Lower leg skin (tissue), 3 donors: Measurements from ENCODE around the gene SLC6A2.

Source experiments
- POLR2A ChIP-seq, 2 donors: fragments of 450-650 bp; IDR thresholded peaks; one replicate each; pipeline ENCODE4 v1.6.1; 2016 to 2017; ENCODE audit warnings: antibody characterized with exemption in 2 of 2, mild to moderate bottlenecking in 1 of 2, moderate library complexity in 1 of 2
- TF ChIP-seq, protein P1 (sequence below), 3 donors: fragments of 450-650 bp; IDR thresholded peaks; one replicate each; pipeline ENCODE4 v1.5.1; 2016; ENCODE audit warnings: antibody characterized with exemption in 3 of 3, mild to moderate bottlenecking in 3 of 3, moderate library complexity in 2 of 3

DNA sequence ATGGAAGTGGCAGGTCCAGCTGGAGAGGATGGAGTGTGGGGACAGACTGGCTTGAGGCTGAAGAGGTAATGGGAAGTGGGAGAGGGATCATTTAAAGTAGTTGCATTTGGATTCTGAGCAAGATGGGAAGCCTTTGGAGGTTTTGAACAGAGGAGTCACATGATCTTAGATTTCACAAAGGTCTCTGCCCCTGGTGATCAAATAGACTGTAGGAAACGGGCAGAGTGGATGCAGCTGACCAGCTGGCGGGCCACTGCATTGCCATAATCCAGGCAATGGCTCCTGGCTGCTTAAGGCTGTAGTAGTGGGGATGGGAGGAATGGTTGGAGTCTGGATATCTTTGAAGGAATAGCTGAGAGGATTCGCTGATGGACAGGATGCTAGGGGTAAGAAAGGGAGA, 81.5 kb downstream of the SLC6A2 start:
- TF ChIP-seq POLR2A (IDR thresholded peaks at IDR 0.05) = no peak
- TF ChIP-seq, protein P1, sequence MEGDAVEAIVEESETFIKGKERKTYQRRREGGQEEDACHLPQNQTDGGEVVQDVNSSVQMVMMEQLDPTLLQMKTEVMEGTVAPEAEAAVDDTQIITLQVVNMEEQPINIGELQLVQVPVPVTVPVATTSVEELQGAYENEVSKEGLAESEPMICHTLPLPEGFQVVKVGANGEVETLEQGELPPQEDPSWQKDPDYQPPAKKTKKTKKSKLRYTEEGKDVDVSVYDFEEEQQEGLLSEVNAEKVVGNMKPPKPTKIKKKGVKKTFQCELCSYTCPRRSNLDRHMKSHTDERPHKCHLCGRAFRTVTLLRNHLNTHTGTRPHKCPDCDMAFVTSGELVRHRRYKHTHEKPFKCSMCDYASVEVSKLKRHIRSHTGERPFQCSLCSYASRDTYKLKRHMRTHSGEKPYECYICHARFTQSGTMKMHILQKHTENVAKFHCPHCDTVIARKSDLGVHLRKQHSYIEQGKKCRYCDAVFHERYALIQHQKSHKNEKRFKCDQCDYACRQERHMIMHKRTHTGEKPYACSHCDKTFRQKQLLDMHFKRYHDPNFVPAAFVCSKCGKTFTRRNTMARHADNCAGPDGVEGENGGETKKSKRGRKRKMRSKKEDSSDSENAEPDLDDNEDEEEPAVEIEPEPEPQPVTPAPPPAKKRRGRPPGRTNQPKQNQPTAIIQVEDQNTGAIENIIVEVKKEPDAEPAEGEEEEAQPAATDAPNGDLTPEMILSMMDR (IDR thresholded peaks at IDR 0.05) = no peak
